GM21528 (cell line): Measurements from ENCODE around the gene THSD4.

Experiments used
- ATAC-seq: cut with Tn5 transposase; IDR thresholded peaks from one replicate; pipeline ENCODE4 v1.9.1; 2021; ENCODE audit warnings: mild to moderate bottlenecking, moderate library complexity; ENCODE audit not compliant: unreplicated experiment, low FRiP score

Gene THSD4

GRCh38 chr15:71505962-71506361 is 390.7 kb downstream of the THSD4 start:
- no peak for ATAC-seq

- no peak for ATAC-seq
Observed at GRCh38 chr15:71506946-71507345, 391.7 kb downstream of the THSD4 start.

- no peak for ATAC-seq
Observed at GRCh38 chr15:71508081-71508682, 392.9 kb downstream of the THSD4 start.

GRCh38 chr15:71509139-71509538 is 393.9 kb downstream of the THSD4 start:
- ATAC-seq = no peak

GRCh38 chr15:71510763-71511162 is 395.5 kb downstream of the THSD4 start:
- ATAC-seq = no peak

- no peak for ATAC-seq
Observed at GRCh38 chr15:71511796-71512681, 396.8 kb downstream of the THSD4 start.

GRCh38 chr15:71512682-71513006 is 397.4 kb downstream of the THSD4 start:
- ATAC-seq = no peak

GRCh38 chr15:71515375-71516186 is 400.3 kb downstream of the THSD4 start:
- no peak for ATAC-seq

- no peak for ATAC-seq
Observed at GRCh38 chr15:71517751-71518150, 402.5 kb downstream of the THSD4 start.

GRCh38 chr15:71518661-71519060 is 403.4 kb downstream of the THSD4 start:
- no peak for ATAC-seq

GRCh38 chr15:71526060-71526820 is 411.0 kb downstream of the THSD4 start:
- ATAC-seq = no peak

GRCh38 chr15:71529361-71529760 is 414.1 kb downstream of the THSD4 start:
- no peak for ATAC-seq

GRCh38 chr15:71530116-71530515 is 414.8 kb downstream of the THSD4 start:
- ATAC-seq = no peak

- ATAC-seq = no peak
Observed at GRCh38 chr15:71532994-71533393, 417.7 kb downstream of the THSD4 start.

GRCh38 chr15:71538181-71538580 is 422.9 kb downstream of the THSD4 start:
- ATAC-seq = no peak

- ATAC-seq = no peak
Observed at GRCh38 chr15:71541746-71542145, 426.5 kb downstream of the THSD4 start.

GRCh38 chr15:71542836-71543235 is 427.6 kb downstream of the THSD4 start:
- no peak for ATAC-seq

GRCh38 chr15:71543413-71543812 is 428.1 kb downstream of the THSD4 start:
- no peak for ATAC-seq

GRCh38 chr15:71545223-71545760 is 430.0 kb downstream of the THSD4 start:
- no peak for ATAC-seq

- ATAC-seq = no peak
Observed at GRCh38 chr15:71545923-71546322, 430.7 kb downstream of the THSD4 start.
